ENCODE data around the gene CGNL1.

GRCh38 chr15:57516327-57517029, 140.2 kb downstream of the CGNL1 start:
- TF ChIP-seq CTCF (IDR thresholded peaks at IDR 0.05) (no peak), EZH2phosphoT487 (IDR thresholded peaks at IDR 0.05) (no peak)
